HG03135 (cell line): Measurements from ENCODE around the gene OTOA.
A peak's percentile ranks its signal among the peaks of the same experiment; 100 is the strongest.
"Not testable (repeated sequence)": the region's sequence is repeated elsewhere in the genome, so short reads cannot be mapped to it uniquely, and the experiment has no call there.

Experiments
- ATAC-seq: cut with Tn5 transposase; IDR thresholded peaks from one replicate; pipeline ENCODE4 v1.9.1; 2021; ENCODE audit warnings: mild to moderate bottlenecking, moderate library complexity; ENCODE audit not compliant: unreplicated experiment

OTOA gene

DNA sequence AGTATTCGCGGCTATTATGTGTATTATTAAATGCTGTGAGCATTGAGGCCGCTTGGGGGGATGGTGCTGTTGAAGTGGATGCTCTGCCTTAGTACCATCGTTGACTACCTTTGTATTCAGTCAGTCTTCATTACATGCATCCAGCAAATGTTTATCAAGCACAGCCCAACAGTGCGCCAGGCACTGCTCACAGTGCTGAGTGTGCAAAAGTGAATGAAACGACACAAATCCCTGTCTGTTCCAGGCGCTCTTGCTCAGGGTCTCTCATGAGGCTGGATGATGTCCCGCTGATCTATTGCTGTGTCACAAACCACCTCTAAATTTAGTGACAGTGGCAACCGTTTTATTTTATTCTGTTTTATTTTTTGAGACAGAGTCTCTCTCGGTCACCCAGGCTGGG lies 53.8 kb downstream of the OTOA start:
- no peak for ATAC-seq

DNA sequence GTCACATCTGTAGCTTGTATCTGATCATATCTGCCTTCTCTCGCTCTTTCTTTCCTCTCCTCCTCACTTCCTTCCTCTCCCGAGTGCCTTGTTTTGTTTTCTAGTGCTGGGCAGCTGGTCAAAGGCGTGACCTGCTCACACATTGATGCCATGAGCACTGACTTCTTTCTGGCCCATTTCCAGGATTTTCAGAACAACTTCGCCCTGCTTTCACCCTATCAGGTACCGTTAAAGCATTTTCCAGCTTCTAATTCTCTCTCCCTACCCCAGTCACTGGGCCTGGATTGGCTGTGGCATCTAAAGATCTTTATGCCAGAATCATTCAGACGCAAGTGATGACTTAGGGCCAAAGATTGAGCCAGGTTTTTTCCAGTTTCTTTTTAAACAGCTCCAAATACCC lies 55.5 kb downstream of the OTOA start:
- ATAC-seq = no peak

DNA sequence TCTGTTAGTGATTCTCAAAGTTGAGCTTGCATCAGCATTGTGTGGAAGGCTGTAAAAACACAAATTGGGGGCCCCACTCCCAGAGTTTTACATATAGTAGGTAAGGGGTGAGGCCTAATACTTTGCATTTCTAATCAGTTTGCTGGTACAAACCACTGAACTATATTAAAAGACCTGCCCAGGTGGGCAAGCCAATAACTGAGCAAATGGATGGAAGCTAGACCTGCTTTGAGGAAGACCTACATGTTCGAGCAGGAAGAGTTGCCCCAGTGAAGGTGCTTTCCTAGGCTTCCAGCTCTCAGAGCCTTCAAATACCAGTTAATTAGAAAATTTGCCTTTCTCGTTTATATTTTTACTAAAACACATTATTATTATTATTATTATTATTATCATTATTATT lies 56.8 kb downstream of the OTOA start:
- no peak for ATAC-seq

DNA sequence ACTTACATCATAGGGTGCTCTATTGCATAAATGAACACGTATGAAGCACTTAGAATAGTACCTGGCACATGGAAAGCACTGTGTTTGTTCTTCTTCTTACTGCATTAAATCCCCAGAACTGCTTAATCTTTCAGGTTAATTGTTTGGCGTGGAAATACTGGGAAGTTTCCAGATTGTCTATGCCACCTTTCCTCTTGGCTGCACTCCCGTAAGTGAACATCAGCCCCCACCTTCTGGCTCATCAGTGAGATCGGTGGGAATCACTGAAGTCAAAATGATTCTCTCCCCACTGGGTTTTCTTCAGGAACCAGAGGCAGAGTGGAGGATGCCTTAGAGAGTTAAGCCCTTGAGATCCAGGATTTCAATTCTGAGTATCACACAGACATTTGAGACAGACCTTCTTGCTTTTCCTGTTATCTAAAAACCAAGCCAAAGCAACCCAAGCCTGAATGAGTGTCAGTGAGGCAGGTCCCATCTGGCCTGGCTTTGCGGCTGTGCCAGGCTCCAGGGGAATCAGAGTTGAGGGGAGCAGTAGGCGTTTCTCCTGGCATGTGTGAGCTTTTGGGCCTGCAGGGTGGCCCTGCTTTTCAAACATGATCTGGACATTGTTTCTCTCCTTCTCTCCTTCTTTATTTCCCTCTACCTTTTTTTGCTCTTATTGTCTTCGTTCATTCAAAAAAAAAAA lies 59.1 kb downstream of the OTOA start:
- no peak for ATAC-seq

GRCh38 chr16:21723532-21723931 lies 59.8 kb downstream of the OTOA start:
- ATAC-seq = no peak

DNA sequence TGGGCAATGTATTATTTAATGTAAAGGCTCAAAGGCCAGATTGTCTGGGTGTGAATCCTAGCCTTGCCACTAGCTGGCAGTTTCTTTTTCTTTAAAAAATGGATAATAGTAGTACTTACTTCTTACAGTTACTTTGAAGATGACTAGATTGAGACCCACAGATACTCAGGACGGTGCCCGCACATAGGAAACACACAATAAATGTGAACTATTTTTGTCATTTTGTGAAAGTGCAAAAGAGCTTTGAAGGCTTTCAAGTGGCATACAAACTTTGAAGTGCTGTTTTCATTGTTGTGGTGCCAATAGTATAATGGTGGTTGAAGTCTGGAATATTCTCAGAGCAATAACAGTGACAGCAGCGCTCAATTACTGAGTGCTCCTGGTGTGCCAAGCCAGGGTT lies 63.6 kb downstream of the OTOA start:
- ATAC-seq = no peak

- not testable (repeated sequence) for ATAC-seq
Observed at GRCh38 chr16:21731233-21731632, 67.5 kb downstream of the OTOA start.

DNA sequence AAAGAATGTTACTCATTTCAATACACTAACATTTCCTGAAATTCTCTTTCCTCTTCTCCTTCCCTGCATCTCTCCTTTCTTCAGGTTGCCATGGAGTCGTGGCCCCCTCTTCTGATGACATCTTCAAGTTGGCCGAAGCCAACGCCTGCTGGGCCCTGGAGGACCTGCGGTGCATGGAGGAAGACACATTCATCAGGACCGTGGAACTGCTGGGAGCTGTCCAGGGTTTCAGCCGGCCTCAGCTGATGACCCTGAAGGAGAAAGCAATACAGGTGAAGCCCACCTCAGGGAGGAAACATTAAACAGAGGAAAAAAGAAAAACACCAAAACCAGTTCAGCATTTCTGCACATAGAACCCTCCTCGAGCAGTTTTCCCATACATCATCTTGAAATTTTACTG lies 76.9 kb downstream of the OTOA start:
- ATAC-seq = not testable (repeated sequence)

- ATAC-seq = not testable (repeated sequence)
Observed at GRCh38 chr16:21756192-21757079, 92.7 kb downstream of the OTOA start.

DNA sequence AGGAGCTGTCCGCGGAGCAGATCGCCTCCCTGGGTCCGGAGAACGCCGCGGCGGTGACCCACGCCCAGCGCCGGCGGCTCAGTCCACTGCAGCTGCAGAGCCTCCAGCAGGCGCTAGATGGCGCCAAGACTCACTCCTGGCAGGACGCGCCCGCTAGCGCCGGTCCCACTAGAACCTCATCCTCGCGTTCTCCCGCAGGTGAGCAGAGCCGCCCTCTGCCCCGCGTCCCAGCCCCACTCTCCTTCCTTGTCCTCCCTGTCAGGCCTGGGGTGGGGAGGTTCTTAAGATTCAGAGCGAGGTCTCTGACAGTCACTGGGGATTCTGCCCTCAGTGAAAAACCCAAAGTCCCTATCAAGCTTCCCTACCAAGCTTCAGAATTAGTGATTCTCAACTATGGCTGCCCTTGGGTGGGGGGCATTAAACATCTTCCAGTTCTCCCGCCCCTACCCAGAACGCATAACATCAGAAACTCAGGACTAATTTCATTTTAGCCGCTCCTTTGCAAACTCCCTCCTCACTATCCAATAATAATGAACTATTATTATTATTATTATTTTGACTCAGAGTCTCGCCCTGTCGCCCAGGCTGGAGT lies 93.4 kb downstream of the OTOA start:
- peak; percentile 80 for ATAC-seq

- ATAC-seq = not testable (repeated sequence)
Observed at GRCh38 chr16:21768280-21768679, 104.5 kb downstream of the OTOA start.

- ATAC-seq = not testable (repeated sequence)
Observed at GRCh38 chr16:21768810-21769209, 105.0 kb downstream of the OTOA start.

DNA sequence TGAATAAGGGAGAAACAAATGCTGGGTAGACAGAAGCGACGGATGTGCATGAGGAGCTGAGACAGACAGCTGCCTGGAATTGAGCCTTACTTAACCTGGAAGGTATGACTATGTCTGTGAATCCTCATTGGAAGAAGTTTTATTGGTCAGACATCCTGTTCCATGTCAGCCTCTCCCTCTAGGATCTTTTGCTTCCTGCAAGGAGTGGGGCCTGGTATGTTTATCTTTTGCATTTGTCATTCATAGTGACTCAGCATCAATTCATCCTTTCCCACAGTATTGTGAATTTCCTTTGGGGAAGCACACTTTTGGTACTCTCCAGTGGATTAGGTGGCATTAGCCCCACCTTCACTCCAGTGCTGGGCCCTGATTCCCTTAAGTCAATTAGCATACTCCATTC lies 105.5 kb downstream of the OTOA start:
- ATAC-seq = not testable (repeated sequence)

- ATAC-seq = not testable (repeated sequence)
Observed at GRCh38 chr16:21770584-21770983, 106.8 kb downstream of the OTOA start.

- ATAC-seq = not testable (repeated sequence)
Observed at GRCh38 chr16:21772547-21773206, 108.9 kb downstream of the OTOA start.

DNA sequence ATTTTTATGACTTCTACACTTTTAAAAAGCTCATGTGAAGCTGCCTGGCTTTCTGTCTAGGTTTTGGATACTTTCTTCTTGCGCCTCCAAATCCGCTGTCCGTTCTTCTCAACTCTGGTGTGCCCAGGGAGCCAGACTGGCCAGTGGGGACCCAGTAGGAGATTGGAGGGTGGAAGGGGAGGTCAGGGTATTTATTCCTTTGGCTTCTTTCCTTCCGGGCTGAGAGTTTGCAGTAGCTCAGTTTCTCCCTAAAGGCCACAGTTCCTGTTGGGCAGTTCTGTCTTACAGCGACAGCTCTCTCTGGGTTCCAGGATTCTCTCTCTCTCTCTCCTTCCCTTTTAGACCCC lies 109.4 kb downstream of the OTOA start:
- not testable (repeated sequence) for ATAC-seq

DNA sequence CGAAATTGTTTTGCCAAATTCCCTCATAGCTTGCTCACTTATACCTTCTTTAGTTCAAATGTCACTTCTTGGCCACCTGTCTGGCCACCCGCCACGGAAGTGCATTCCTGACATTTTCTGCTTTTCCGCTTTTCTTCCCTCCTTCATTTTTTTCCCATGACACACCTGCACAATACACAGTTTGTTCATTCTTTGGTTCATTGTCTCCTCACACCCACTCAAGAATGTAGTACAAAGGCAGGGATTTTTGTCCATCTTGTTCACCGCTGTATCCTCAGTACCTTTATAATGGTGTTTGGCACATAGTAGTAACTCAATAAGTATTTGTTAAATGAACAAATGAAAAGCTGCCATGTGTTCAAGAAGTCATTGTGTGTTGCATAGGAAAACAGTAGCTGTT lies 116.8 kb downstream of the OTOA start:
- not testable (repeated sequence) for ATAC-seq

DNA sequence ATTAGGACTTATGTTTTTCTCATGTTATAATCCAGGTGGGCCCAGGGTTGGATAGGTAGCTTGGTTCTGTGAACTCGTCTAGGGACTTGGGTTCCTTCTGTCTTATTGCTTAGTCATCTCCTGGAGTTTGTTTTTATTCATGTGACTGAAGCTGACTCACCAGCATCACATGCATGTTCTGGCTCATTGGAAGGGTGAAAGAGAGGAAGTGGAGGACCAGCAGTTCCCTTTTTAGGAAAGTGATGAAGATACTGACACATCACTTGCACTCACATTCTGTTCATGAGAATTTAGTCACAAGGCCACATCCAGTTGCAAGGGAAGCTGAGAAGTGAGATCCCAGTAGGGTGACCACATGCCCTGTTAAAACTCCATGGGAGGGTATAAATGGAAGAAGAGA lies 126.7 kb downstream of the OTOA start:
- ATAC-seq = not testable (repeated sequence)

DNA sequence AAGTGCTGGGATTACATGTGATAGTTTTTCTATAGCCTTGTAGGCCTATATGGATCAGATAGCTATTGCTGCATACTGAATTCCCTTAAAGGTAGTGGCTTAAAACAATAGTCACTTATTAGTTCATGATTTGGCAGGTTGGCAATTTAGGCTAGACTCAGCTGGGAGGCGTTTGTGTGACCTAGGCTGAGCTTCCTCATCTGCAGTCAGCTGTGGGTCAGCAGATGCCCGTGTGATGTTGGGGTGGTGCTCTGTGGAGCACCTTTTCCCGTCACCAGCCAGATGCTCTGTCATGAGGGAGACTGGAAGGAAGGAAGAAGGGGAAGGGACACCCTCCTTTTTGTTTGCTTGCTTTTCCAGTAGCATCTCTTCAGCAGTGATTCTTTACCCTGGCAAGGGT lies 129.5 kb downstream of the OTOA start:
- ATAC-seq = not testable (repeated sequence)

GRCh38 chr16:21798601-21799000 lies 134.8 kb downstream of the OTOA start:
- not testable (repeated sequence) for ATAC-seq
